Measurements from ENCODE around the gene CD180. TPM values are rescaled to one million over a fixed set of nuclear protein-coding genes. Genes with fewer than 3 reads are reported as not detected.

The CD180 gene
- total RNA-seq, 1 experiment from 2014 or later = not detected

DNA sequence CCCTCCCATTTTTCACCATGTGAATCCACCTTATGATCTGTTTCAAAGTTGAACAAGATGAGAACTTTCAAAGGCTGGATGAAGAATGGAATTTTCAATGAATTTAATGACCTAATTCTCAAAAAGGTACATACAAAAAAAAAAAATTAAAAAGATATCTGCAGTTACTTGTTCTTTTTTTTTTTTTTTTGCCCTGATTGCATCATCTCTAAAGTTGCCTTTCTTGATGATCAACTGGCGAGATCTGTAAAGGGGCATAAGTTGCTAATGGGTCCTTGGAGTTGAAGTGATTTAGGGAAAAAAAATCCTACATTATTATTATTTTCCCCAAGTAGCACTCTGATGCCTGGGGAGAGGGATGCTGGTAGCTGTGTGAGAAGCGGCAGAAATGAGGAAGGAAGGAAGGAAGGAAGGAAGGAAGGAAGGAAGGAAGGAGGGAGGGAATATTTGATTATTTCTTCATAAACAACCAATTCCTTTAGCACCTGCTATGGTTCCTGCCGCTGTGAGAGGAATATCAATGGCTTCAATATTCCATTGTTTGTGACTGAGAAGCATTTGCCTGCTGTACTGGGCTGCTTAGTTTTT, 48.8 kb upstream of the CD180 start:
- Histone ChIP-seq H3K27ac (ENCODE audit: low read length) (no peak overlapping the region), H3K9me3 (ENCODE audit: control insufficient read depth, insufficient read depth, low read depth, low read length) (no peaks in the 10 kb centered on the region), H3K4me3 (ENCODE audit: low read depth in 2 of 2, low read length in 2 of 2) (no peak overlapping the region), H3K4me1 (ENCODE audit: control insufficient read depth, insufficient read depth, low read length) (no peaks in the 10 kb centered on the region), H3K36me3 (ENCODE audit: control insufficient read depth, insufficient read depth, low read length) (no peaks in the 10 kb centered on the region), H3K27me3 (ENCODE audit: control insufficient read depth, insufficient read depth, low read length) (no peaks in the 10 kb centered on the region)
- ChIA-PET POLR2A (no interaction called here), CTCF (no interaction called here)
- BruUV-seq (replicated peaks) = no TSS peak
- no peak for DNase-seq (ENCODE audit: low read depth, low spot score)
- no peak for ATAC-seq
- in situ Hi-C loops (cut with HindIII; ENCODE audit: low pct_unique_long_range_greater_than_20kb, low sequenced_read_pairs) (no loop called here), intact Hi-C loops (cut with micrococcal nuclease; ENCODE audit: unreplicated experiment) (no loop called here)
- TF ChIP-seq POLR2AphosphoS5 (IDR thresholded peaks at IDR 0.05; ENCODE audit: low read depth, low read length) (no peak), TCF7L2 (IDR thresholded peaks at IDR 0.05; ENCODE audit: low read depth, low read length) (no peak), SIN3A (IDR thresholded peaks at IDR 0.05; ENCODE audit: borderline replicate concordance, insufficient read depth, low read depth, low read length) (no peak)
- TF ChIP-seq, protein P1, sequence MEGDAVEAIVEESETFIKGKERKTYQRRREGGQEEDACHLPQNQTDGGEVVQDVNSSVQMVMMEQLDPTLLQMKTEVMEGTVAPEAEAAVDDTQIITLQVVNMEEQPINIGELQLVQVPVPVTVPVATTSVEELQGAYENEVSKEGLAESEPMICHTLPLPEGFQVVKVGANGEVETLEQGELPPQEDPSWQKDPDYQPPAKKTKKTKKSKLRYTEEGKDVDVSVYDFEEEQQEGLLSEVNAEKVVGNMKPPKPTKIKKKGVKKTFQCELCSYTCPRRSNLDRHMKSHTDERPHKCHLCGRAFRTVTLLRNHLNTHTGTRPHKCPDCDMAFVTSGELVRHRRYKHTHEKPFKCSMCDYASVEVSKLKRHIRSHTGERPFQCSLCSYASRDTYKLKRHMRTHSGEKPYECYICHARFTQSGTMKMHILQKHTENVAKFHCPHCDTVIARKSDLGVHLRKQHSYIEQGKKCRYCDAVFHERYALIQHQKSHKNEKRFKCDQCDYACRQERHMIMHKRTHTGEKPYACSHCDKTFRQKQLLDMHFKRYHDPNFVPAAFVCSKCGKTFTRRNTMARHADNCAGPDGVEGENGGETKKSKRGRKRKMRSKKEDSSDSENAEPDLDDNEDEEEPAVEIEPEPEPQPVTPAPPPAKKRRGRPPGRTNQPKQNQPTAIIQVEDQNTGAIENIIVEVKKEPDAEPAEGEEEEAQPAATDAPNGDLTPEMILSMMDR (IDR thresholded peaks at IDR 0.05) = no peak
- TF ChIP-seq, protein P2, sequence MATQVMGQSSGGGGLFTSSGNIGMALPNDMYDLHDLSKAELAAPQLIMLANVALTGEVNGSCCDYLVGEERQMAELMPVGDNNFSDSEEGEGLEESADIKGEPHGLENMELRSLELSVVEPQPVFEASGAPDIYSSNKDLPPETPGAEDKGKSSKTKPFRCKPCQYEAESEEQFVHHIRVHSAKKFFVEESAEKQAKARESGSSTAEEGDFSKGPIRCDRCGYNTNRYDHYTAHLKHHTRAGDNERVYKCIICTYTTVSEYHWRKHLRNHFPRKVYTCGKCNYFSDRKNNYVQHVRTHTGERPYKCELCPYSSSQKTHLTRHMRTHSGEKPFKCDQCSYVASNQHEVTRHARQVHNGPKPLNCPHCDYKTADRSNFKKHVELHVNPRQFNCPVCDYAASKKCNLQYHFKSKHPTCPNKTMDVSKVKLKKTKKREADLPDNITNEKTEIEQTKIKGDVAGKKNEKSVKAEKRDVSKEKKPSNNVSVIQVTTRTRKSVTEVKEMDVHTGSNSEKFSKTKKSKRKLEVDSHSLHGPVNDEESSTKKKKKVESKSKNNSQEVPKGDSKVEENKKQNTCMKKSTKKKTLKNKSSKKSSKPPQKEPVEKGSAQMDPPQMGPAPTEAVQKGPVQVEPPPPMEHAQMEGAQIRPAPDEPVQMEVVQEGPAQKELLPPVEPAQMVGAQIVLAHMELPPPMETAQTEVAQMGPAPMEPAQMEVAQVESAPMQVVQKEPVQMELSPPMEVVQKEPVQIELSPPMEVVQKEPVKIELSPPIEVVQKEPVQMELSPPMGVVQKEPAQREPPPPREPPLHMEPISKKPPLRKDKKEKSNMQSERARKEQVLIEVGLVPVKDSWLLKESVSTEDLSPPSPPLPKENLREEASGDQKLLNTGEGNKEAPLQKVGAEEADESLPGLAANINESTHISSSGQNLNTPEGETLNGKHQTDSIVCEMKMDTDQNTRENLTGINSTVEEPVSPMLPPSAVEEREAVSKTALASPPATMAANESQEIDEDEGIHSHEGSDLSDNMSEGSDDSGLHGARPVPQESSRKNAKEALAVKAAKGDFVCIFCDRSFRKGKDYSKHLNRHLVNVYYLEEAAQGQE (IDR thresholded peaks at IDR 0.05; ENCODE audit: insufficient read depth in 1 of 2, low read depth in 2 of 2, low read length in 1 of 2) = no peak

DNA sequence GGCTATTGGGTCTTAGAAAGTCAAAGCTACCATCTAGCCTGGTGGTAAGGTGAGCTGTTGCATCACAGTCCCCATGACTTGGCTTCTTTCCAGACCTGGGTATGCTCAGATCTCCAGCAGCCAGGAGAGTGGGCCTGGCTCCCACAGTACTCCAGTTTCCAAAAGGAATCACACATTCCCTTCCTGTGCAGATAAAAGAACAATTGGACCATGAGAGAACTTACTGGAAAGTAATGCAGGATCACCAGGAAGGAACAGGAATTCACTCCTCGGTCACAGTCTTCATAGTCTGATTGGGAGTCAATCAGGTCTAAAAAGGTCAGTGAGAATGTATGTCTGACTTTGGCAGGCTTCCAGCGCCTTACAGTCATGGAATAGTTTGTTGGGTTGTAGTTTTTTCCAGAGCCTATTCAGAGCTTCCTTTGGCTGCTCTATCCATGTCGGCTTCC, 47.8 kb upstream of the CD180 start:
- H3K9me3 ChIP-seq (ENCODE audit: control insufficient read depth, insufficient read depth, low read depth, low read length) = no peaks in the 10 kb centered on the region
- H3K27me3 ChIP-seq (ENCODE audit: control insufficient read depth, insufficient read depth, low read length) = no peaks in the 10 kb centered on the region
- in situ Hi-C loops (cut with HindIII; ENCODE audit: low pct_unique_long_range_greater_than_20kb, low sequenced_read_pairs) = no loop called here
- no peak for TF ChIP-seq POLR2AphosphoS5 (IDR thresholded peaks at IDR 0.05; ENCODE audit: low read depth, low read length)
- TF ChIP-seq, protein P1 (IDR thresholded peaks at IDR 0.05) = no peak
- TF ChIP-seq, protein P2 (IDR thresholded peaks at IDR 0.05; ENCODE audit: insufficient read depth in 1 of 2, low read depth in 2 of 2, low read length in 1 of 2) = no peak
- TF ChIP-seq TCF7L2 (IDR thresholded peaks at IDR 0.05; ENCODE audit: low read depth, low read length) = no peak
- no peak for TF ChIP-seq SIN3A (IDR thresholded peaks at IDR 0.05; ENCODE audit: borderline replicate concordance, insufficient read depth, low read depth, low read length)
- ATAC-seq (no peak), DNase-seq (ENCODE audit: low read depth, low spot score) (no peak)
- ChIA-PET POLR2A (no interaction called here), CTCF (no interaction called here)
- H3K4me1 ChIP-seq (ENCODE audit: control insufficient read depth, insufficient read depth, low read length) = no peaks in the 10 kb centered on the region
- H3K4me3 ChIP-seq (ENCODE audit: low read depth in 2 of 2, low read length in 2 of 2) = no peak overlapping the region
- intact Hi-C loops (cut with micrococcal nuclease; ENCODE audit: unreplicated experiment) = no loop called here
- H3K27ac ChIP-seq (ENCODE audit: low read length) = no peak overlapping the region
- H3K36me3 ChIP-seq (ENCODE audit: control insufficient read depth, insufficient read depth, low read length) = no peaks in the 10 kb centered on the region
- BruUV-seq (replicated peaks) = no TSS peak
